Omental fat pad (tissue), 4 donors: ENCODE results near the gene GP9. TPM values are rescaled to one million over a fixed set of nuclear protein-coding genes. Genes with fewer than 3 reads are reported as not detected.

Source experiments
- ATAC-seq: fragments of 150-250 bp; one replicate; pipeline ENCODE4 v1.9.1; 2016; ENCODE audit warnings: mild to moderate bottlenecking, moderate library complexity; ENCODE audit not compliant: low FRiP score
- DNase-seq: peaks from one replicate; pipeline ENCODE4 v3.0.0-alpha.2; 2019; ENCODE audit warnings: low spot score
- CTCF ChIP-seq, 3 donors: fragments of 450-650 bp; IDR thresholded peaks; one replicate each; pipeline ENCODE4 v1.5.1; 2016 to 2017; ENCODE audit warnings: antibody characterized with exemption in 3 of 3, mild to moderate bottlenecking in 3 of 3, moderate library complexity in 2 of 3
- total RNA-seq, 4 donors: library from RNA; depleted of rRNA; stranded (reverse); fragments of >200 nt; gene quantifications; one replicate each; pipeline ENCODE4 v1.1.0, GENCODE V29; 2016

GP9 gene
- total RNA-seq, 4 donors from 2014 or later, result not detected

GRCh38 chr3:129022114-129023007 lies 38.2 kb upstream of the GP9 start:
- TF ChIP-seq CTCF (IDR thresholded peaks at IDR 0.05), result no peak
- ATAC-seq (no peak), DNase-seq (no peak)

GRCh38 chr3:129023008-129023358 lies 37.6 kb upstream of the GP9 start:
- DNase-seq (no peak), ATAC-seq (no peak)
- no peak for TF ChIP-seq CTCF (IDR thresholded peaks at IDR 0.05)

- TF ChIP-seq CTCF (IDR thresholded peaks at IDR 0.05), result no peak
- ATAC-seq (no peak), DNase-seq (no peak)
These were observed 36.7 kb upstream of the GP9 start for GRCh38 chr3:129023909-129024308.

GRCh38 chr3:129025108-129025507 lies 35.5 kb upstream of the GP9 start:
- ATAC-seq (no peak), DNase-seq (no peak)
- TF ChIP-seq CTCF (IDR thresholded peaks at IDR 0.05), result no peak

- DNase-seq (no peak), ATAC-seq (no peak)
- TF ChIP-seq CTCF (IDR thresholded peaks at IDR 0.05), result no peak
These were observed 34.7 kb upstream of the GP9 start for GRCh38 chr3:129025691-129026435.

GRCh38 chr3:129026728-129027543 lies 33.6 kb upstream of the GP9 start:
- peak; percentile 72 for DNase-seq
- peak; percentile 96 for ATAC-seq
- peak in 1 of 3 donors; percentile 42 for TF ChIP-seq CTCF (IDR thresholded peaks at IDR 0.05)
